Measurements from ENCODE around the gene GSPT1.

Gene GSPT1

GRCh38 chr16:11909653-11910545 lies 5.9 kb downstream of the GSPT1 start:
- DNase-seq: no peak

- no peak for DNase-seq
These were observed 8.4 kb downstream of the GSPT1 start for GRCh38 chr16:11907160-11907970.

- DNase-seq: no peak
These were observed 11.8 kb downstream of the GSPT1 start for GRCh38 chr16:11903906-11904305.

- DNase-seq: no peak
These were observed 14.7 kb downstream of the GSPT1 start for GRCh38 chr16:11901091-11901490.

GRCh38 chr16:11896486-11897176 lies 19.1 kb downstream of the GSPT1 start:
- peak in 1 of 2 experiments; percentile 42 for DNase-seq

- DNase-seq: no peak
These were observed 22.2 kb downstream of the GSPT1 start for GRCh38 chr16:11893571-11893970.

- no peak for DNase-seq
These were observed 23.0 kb downstream of the GSPT1 start for GRCh38 chr16:11892761-11893160.

- no peak for DNase-seq
These were observed 25.4 kb downstream of the GSPT1 start for GRCh38 chr16:11890231-11890965.

- no peak for DNase-seq
These were observed 28.9 kb downstream of the GSPT1 start for GRCh38 chr16:11886881-11887280.

GRCh38 chr16:11884035-11884434 lies 31.7 kb downstream of the GSPT1 start:
- DNase-seq: no peak

GRCh38 chr16:11880007-11880406 lies 35.7 kb downstream of the GSPT1 start:
- no peak for DNase-seq

- no peak for DNase-seq
These were observed 38.4 kb downstream of the GSPT1 start for GRCh38 chr16:11877374-11877773.

- DNase-seq: no peak
These were observed 39.5 kb downstream of the GSPT1 start for GRCh38 chr16:11876306-11876705.

- DNase-seq: no peak
These were observed 40.0 kb downstream of the GSPT1 start for GRCh38 chr16:11875721-11876120.

GRCh38 chr16:11871193-11871592 lies 44.6 kb downstream of the GSPT1 start:
- DNase-seq: peak in 1 of 2 experiments; percentile 9

GRCh38 chr16:11870399-11870798 lies 45.4 kb downstream of the GSPT1 start:
- peak in 1 of 2 experiments; percentile 9 for DNase-seq

- no peak for DNase-seq
These were observed 46.2 kb downstream of the GSPT1 start for GRCh38 chr16:11869353-11870228.

GRCh38 chr16:11868412-11868980 lies 47.3 kb downstream of the GSPT1 start:
- DNase-seq: no peak

- DNase-seq: no peak
These were observed 53.3 kb downstream of the GSPT1 start for GRCh38 chr16:11862489-11862888.

GRCh38 chr16:11857161-11857560 lies 58.6 kb downstream of the GSPT1 start:
- DNase-seq: no peak

All from NCI-H526 (cell line).